ENCODE measurements around the gene STRADB.
"Not testable (repeated sequence)": the region's sequence is repeated elsewhere in the genome, so short reads cannot be mapped to it uniquely, and the experiment has no call there.

DNA sequence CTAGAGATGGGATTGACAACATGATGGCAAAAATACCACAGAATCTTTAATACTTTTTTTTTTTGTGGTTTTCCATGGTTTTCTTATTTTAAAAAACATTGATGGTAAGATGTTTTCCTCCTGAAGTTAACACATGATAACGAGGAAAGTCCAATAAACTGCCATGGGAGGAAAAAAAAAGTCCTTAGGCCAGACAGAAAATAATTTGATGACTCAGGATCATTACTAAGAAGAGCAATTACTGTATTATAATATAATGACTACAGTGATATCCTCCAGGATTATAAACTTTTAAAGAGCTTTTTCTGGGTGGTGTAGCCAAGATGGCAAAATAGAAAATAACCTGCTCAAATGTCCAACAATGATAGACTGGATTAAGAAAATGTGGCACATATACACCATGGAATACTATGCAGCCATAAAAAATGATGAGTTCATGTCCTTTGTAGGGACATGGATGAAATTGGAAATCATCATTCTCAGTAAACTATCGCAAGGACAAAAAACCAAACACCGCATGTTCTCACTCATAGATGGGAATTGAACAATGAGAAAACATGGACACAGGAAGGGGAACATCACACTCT lies 12.1 kb upstream of the STRADB start:
- TF ChIP-seq, protein P1, sequence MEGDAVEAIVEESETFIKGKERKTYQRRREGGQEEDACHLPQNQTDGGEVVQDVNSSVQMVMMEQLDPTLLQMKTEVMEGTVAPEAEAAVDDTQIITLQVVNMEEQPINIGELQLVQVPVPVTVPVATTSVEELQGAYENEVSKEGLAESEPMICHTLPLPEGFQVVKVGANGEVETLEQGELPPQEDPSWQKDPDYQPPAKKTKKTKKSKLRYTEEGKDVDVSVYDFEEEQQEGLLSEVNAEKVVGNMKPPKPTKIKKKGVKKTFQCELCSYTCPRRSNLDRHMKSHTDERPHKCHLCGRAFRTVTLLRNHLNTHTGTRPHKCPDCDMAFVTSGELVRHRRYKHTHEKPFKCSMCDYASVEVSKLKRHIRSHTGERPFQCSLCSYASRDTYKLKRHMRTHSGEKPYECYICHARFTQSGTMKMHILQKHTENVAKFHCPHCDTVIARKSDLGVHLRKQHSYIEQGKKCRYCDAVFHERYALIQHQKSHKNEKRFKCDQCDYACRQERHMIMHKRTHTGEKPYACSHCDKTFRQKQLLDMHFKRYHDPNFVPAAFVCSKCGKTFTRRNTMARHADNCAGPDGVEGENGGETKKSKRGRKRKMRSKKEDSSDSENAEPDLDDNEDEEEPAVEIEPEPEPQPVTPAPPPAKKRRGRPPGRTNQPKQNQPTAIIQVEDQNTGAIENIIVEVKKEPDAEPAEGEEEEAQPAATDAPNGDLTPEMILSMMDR (IDR thresholded peaks at IDR 0.05) = not testable (repeated sequence)
- not testable (repeated sequence) for TF ChIP-seq POLR2A (IDR thresholded peaks at IDR 0.05)
